ENCODE data around the gene ADGRD2. TPM values are rescaled to one million over a fixed set of nuclear protein-coding genes. Genes with fewer than 3 reads are reported as not detected.

ADGRD2 gene
- total RNA-seq, 2 donors from 2014 or later, result not detected

- Histone ChIP-seq H3K27me3 (replicated peaks; ENCODE audit: insufficient read depth) (no peaks in the 10 kb centered on the region), H3K27ac (no peak overlapping the region), H3K4me3 (no peak overlapping the region), H3K36me3 (no peaks in the 10 kb centered on the region), H3K4me1 (ENCODE audit: control insufficient read depth in 1 of 2, low read depth in 2 of 2) (no peaks in the 10 kb centered on the region), H3K9me3 (no peaks in the 10 kb centered on the region)
- no peak for ATAC-seq (ENCODE audit: insufficient number of reproducible peaks, low FRiP score, low read depth)
- DNase-seq (ENCODE audit: low spot score), result no peak
- TF ChIP-seq CTCF (IDR thresholded peaks at IDR 0.05), result no peak
Measured at GRCh38 chr9:124479947-124480620, 29.8 kb downstream of the ADGRD2 start.

GRCh38 chr9:124480621-124480981, 30.4 kb downstream of the ADGRD2 start:
- Histone ChIP-seq H3K27ac (no peak overlapping the region), H3K36me3 (no peaks in the 10 kb centered on the region), H3K9me3 (no peaks in the 10 kb centered on the region), H3K4me3 (no peak overlapping the region), H3K27me3 (replicated peaks; ENCODE audit: insufficient read depth) (no peaks in the 10 kb centered on the region), H3K4me1 (ENCODE audit: control insufficient read depth in 1 of 2, low read depth in 2 of 2) (no peaks in the 10 kb centered on the region)
- no peak for DNase-seq (ENCODE audit: low spot score)
- TF ChIP-seq CTCF (IDR thresholded peaks at IDR 0.05), result no peak
- ATAC-seq (ENCODE audit: insufficient number of reproducible peaks, low FRiP score, low read depth), result no peak

- Histone ChIP-seq H3K9me3 (no peaks in the 10 kb centered on the region), H3K27me3 (replicated peaks; ENCODE audit: insufficient read depth) (no peaks in the 10 kb centered on the region), H3K4me3 (no peak overlapping the region), H3K36me3 (no peaks in the 10 kb centered on the region), H3K27ac (no peak overlapping the region), H3K4me1 (ENCODE audit: control insufficient read depth in 1 of 2, low read depth in 2 of 2) (no peaks in the 10 kb centered on the region)
- TF ChIP-seq CTCF (IDR thresholded peaks at IDR 0.05), result no peak
- ATAC-seq (ENCODE audit: insufficient number of reproducible peaks, low FRiP score, low read depth), result no peak
- no peak for DNase-seq (ENCODE audit: low spot score)
Measured at GRCh38 chr9:124481115-124481514, 30.9 kb downstream of the ADGRD2 start.

GRCh38 chr9:124482431-124483031, 32.3 kb downstream of the ADGRD2 start:
- Histone ChIP-seq H3K27ac (no peak overlapping the region), H3K4me1 (ENCODE audit: control insufficient read depth in 1 of 2, low read depth in 2 of 2) (no peaks in the 10 kb centered on the region), H3K4me3 (no peak overlapping the region), H3K27me3 (replicated peaks; ENCODE audit: insufficient read depth) (no peaks in the 10 kb centered on the region), H3K36me3 (no peaks in the 10 kb centered on the region), H3K9me3 (no peaks in the 10 kb centered on the region)
- no peak for ATAC-seq (ENCODE audit: insufficient number of reproducible peaks, low FRiP score, low read depth)
- no peak for DNase-seq (ENCODE audit: low spot score)
- no peak for TF ChIP-seq CTCF (IDR thresholded peaks at IDR 0.05)

GRCh38 chr9:124483481-124483880, 33.2 kb downstream of the ADGRD2 start:
- H3K27ac ChIP-seq, result no peak overlapping the region
- H3K4me1 ChIP-seq (ENCODE audit: control insufficient read depth in 1 of 2, low read depth in 2 of 2), result no peaks in the 10 kb centered on the region
- DNase-seq (ENCODE audit: low spot score) (no peak), ATAC-seq (ENCODE audit: insufficient number of reproducible peaks, low FRiP score, low read depth) (no peak)
- H3K9me3 ChIP-seq, result no peaks in the 10 kb centered on the region
- no peak for TF ChIP-seq CTCF (IDR thresholded peaks at IDR 0.05)
- H3K4me3 ChIP-seq, result no peak overlapping the region
- H3K27me3 ChIP-seq (replicated peaks; ENCODE audit: insufficient read depth), result no peaks in the 10 kb centered on the region
- H3K36me3 ChIP-seq, result no peaks in the 10 kb centered on the region

Measured in thoracic aorta (tissue), 2 donors.